ENCODE measurements around the gene ZNF407.

ZNF407 gene

DNA sequence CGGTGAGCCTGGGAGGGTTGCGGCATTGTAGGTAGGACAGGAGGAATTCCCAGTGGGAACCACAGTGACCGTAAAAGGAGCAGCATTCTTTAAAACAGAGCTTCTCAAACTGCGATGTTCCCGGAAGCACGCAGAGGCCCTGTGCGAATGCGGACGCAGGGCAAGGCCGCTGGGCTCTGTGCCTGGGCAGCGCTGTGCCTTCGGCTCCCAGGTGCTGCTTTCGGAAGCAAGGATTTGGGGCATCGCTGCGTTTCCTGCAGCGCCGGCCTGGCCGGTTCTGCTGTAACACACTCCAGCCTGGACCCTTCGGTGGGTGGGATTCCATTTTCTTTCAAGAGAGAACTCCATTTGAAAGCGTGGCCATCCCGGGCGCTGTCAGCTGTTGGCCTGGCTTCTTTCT is 492.7 kb downstream of the ZNF407 start:
- H3K4me3 ChIP-seq (ENCODE audit: low read depth in 1 of 2, low read length in 2 of 2), result no peak overlapping the region
- DNase-seq (no peak), ATAC-seq (ENCODE audit: insufficient read depth, low read depth) (no peak)
- H3K9ac ChIP-seq (ENCODE audit: low read depth, low read length), result no peak overlapping the region
- no peak overlapping the region for H3K4me2 ChIP-seq (ENCODE audit: insufficient read depth, low read length)
- no peaks in the 10 kb centered on the region for H3K36me3 ChIP-seq (ENCODE audit: insufficient read depth, low read length)
- no peaks in the 10 kb centered on the region for H3K4me1 ChIP-seq (ENCODE audit: insufficient read depth, low read length)
- H3K27ac ChIP-seq (ENCODE audit: low read length), result no peak overlapping the region
- H3K79me2 ChIP-seq (ENCODE audit: insufficient read depth, low read length), result no peaks in the 10 kb centered on the region
- H2AFZ ChIP-seq (ENCODE audit: low read depth, low read length), result no peak overlapping the region
- peaks cover 6% of the 10 kb centered on the region for H3K9me3 ChIP-seq (ENCODE audit: insufficient read depth, low read length, severe bottlenecking)
- TF ChIP-seq, protein P1, sequence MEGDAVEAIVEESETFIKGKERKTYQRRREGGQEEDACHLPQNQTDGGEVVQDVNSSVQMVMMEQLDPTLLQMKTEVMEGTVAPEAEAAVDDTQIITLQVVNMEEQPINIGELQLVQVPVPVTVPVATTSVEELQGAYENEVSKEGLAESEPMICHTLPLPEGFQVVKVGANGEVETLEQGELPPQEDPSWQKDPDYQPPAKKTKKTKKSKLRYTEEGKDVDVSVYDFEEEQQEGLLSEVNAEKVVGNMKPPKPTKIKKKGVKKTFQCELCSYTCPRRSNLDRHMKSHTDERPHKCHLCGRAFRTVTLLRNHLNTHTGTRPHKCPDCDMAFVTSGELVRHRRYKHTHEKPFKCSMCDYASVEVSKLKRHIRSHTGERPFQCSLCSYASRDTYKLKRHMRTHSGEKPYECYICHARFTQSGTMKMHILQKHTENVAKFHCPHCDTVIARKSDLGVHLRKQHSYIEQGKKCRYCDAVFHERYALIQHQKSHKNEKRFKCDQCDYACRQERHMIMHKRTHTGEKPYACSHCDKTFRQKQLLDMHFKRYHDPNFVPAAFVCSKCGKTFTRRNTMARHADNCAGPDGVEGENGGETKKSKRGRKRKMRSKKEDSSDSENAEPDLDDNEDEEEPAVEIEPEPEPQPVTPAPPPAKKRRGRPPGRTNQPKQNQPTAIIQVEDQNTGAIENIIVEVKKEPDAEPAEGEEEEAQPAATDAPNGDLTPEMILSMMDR (IDR thresholded peaks at IDR 0.05; ENCODE audit: borderline replicate concordance, extremely low read depth, low read length, poor library complexity, severe bottlenecking), result no peak
- TF ChIP-seq EZH2 (IDR thresholded peaks at IDR 0.05; ENCODE audit: borderline replicate concordance, low read depth, low read length, severe bottlenecking), result no peak
- H3K27me3 ChIP-seq (ENCODE audit: insufficient read depth, low read length, poor library complexity), result peaks cover 2% of the 10 kb centered on the region
- no peaks in the 10 kb centered on the region for H4K20me1 ChIP-seq (ENCODE audit: insufficient read depth, low read length)

DNA sequence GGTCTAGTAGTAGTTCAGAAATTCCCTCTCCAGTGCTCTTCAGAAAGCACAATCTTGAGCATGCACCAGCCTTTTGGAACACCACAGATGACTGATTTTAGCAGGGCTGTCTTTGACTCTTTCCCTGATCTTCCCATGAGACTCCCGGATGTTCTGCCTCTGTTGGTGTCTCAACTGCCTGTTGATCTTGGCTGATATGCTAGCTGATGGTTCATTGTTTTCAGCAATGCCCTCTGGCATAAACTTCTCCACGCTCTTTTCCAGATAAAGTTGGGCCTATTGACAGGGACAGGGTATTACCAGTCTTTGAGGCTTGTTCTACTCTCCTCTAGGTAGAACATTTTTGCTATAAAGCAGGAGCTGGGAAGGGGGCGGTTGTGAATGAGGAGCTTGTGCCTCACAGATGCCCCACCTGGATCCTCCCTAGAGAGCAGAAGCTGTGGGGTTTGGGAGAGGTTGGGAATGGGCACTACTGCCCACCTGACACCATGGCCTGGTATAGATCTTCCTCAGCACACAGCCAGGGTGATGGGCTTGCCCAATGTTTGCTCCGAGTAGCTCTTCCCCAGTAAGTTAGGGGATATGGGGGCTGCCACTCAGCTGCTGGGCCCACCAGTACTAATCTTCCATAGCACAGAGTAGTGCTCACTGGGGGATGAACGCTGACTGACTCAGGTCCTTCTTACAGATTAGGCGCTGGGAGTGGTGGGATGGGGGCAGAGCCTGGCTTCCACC is 500.0 kb downstream of the ZNF407 start:
- Histone ChIP-seq H3K9me3 (ENCODE audit: insufficient read depth, low read length, severe bottlenecking) (peaks cover 2% of the 10 kb centered on the region), H3K4me1 (ENCODE audit: insufficient read depth, low read length) (no peaks in the 10 kb centered on the region), H3K4me2 (ENCODE audit: insufficient read depth, low read length) (no peak overlapping the region), H4K20me1 (ENCODE audit: insufficient read depth, low read length) (no peaks in the 10 kb centered on the region), H3K27ac (ENCODE audit: low read length) (no peak overlapping the region), H3K9ac (ENCODE audit: low read depth, low read length) (no peak overlapping the region), H3K36me3 (ENCODE audit: insufficient read depth, low read length) (no peaks in the 10 kb centered on the region), H3K27me3 (ENCODE audit: insufficient read depth, low read length, poor library complexity) (peaks cover 2% of the 10 kb centered on the region), H3K4me3 (ENCODE audit: low read depth in 1 of 2, low read length in 2 of 2) (no peak overlapping the region), H2AFZ (ENCODE audit: low read depth, low read length) (no peak overlapping the region), H3K79me2 (ENCODE audit: insufficient read depth, low read length) (no peaks in the 10 kb centered on the region)
- ATAC-seq (ENCODE audit: insufficient read depth, low read depth), result no peak
- DNase-seq, result no peak
- TF ChIP-seq, protein P1 (IDR thresholded peaks at IDR 0.05; ENCODE audit: borderline replicate concordance, extremely low read depth, low read length, poor library complexity, severe bottlenecking), result no peak
- no peak for TF ChIP-seq EZH2 (IDR thresholded peaks at IDR 0.05; ENCODE audit: borderline replicate concordance, low read depth, low read length, severe bottlenecking)

DNA sequence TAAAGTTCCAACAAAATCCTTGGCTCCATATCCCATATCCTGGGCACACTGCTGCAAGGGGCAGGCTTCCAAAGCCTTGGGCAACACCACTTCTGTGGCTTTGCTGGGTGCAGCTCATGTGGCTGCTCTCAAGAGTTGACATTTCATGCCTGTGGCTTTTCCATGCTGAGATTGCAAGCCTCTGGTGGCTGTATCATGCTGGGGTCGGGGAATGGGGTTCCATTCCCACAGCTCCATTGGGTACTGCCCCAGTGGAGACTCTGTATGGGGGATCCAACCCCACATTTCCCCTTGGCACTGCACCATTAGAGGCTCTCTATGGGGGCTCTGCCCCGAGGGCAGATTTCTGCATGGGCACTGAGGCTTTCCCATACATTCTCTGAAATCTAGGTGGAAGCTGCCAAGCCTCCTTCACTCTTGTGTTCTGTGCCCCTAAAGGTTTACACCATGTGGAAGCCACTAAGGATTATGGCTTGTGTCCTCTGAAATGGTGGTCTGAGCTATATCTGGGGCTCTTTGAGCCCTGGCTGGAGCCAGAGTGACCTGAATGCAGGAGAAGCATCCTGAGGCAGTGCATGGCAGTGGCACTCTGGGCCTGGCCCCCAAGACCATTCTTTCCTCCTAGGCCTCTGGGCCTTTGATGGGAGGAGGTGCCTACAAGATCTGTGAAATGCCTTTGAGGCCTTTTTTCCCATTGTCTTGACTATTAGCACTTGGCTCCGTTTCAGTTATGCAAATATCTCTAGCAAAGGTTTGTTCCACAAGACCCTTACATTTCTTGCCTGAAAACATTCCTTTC is 503.4 kb downstream of the ZNF407 start:
- Histone ChIP-seq H4K20me1 (ENCODE audit: insufficient read depth, low read length) (no peaks in the 10 kb centered on the region), H3K4me1 (ENCODE audit: insufficient read depth, low read length) (no peaks in the 10 kb centered on the region), H3K4me2 (ENCODE audit: insufficient read depth, low read length) (no peak overlapping the region), H3K27ac (ENCODE audit: low read length) (no peak overlapping the region), H2AFZ (ENCODE audit: low read depth, low read length) (no peak overlapping the region), H3K36me3 (ENCODE audit: insufficient read depth, low read length) (no peaks in the 10 kb centered on the region), H3K79me2 (ENCODE audit: insufficient read depth, low read length) (no peaks in the 10 kb centered on the region), H3K4me3 (ENCODE audit: low read depth in 1 of 2, low read length in 2 of 2) (no peak overlapping the region), H3K9ac (ENCODE audit: low read depth, low read length) (no peak overlapping the region), H3K9me3 (ENCODE audit: insufficient read depth, low read length, severe bottlenecking) (peaks cover 2% of the 10 kb centered on the region), H3K27me3 (ENCODE audit: insufficient read depth, low read length, poor library complexity) (no peaks in the 10 kb centered on the region)
- no peak for TF ChIP-seq EZH2 (IDR thresholded peaks at IDR 0.05; ENCODE audit: borderline replicate concordance, low read depth, low read length, severe bottlenecking)
- TF ChIP-seq, protein P1 (IDR thresholded peaks at IDR 0.05; ENCODE audit: borderline replicate concordance, extremely low read depth, low read length, poor library complexity, severe bottlenecking), result no peak
- DNase-seq (no peak), ATAC-seq (ENCODE audit: insufficient read depth, low read depth) (no peak)

Data from DND-41 (cell line).